ENCODE measurements around the gene BAHCC1.

DNA sequence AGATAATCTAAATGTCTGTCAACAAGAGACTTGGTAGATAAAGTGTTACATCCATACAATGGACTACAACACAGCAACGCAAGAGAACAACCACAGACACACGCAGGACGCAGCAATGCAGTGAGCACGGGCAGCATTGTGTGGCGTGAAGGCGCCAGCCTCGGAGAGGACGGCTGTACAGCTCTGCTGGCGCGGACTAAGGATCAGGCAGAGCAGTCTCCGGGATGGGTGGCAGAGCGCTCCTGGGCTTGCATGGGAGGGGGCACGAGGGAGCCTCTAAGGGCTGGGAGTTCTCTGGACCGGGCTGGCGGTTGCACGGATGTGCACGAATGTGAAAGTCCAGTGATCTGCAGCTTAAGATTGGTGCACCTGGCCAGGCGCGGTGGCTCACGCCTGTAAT is 82.9 kb downstream of the BAHCC1 start:
- TF ChIP-seq POLR2A (IDR thresholded peaks at IDR 0.05; ENCODE audit: low read length) (no peak), GATA1 (IDR thresholded peaks at IDR 0.05; ENCODE audit: low read depth, low read length) (no peak)
